Kidney tubule cell (primary cell): ENCODE results near the gene ZBTB7C.

Experiments used
- DNase-seq: peaks from one replicate; pipeline ENCODE4 v3.0.0-alpha.2; 2018; ENCODE audit warnings: low spot score

ZBTB7C gene

GRCh38 chr18:48164701-48165100 lies 244.5 kb downstream of the ZBTB7C start:
- no peak for DNase-seq

GRCh38 chr18:48164116-48164515 lies 245.1 kb downstream of the ZBTB7C start:
- no peak for DNase-seq

GRCh38 chr18:48163738-48164115 lies 245.5 kb downstream of the ZBTB7C start:
- DNase-seq: no peak

- no peak for DNase-seq
Observed at GRCh38 chr18:48162956-48163737, 246.0 kb downstream of the ZBTB7C start.

GRCh38 chr18:48161911-48162698 lies 247.1 kb downstream of the ZBTB7C start:
- DNase-seq: peak; percentile 40

- peak; percentile 78 for DNase-seq
Observed at GRCh38 chr18:48161191-48161910, 247.8 kb downstream of the ZBTB7C start.

GRCh38 chr18:48160622-48161021 lies 248.6 kb downstream of the ZBTB7C start:
- DNase-seq: no peak

- DNase-seq: no peak
Observed at GRCh38 chr18:48159816-48160215, 249.4 kb downstream of the ZBTB7C start.

GRCh38 chr18:48158721-48159120 lies 250.5 kb downstream of the ZBTB7C start:
- no peak for DNase-seq

- DNase-seq: no peak
Observed at GRCh38 chr18:48157956-48158355, 251.2 kb downstream of the ZBTB7C start.

- no peak for DNase-seq
Observed at GRCh38 chr18:48155856-48156255, 253.3 kb downstream of the ZBTB7C start.

- DNase-seq: no peak
Observed at GRCh38 chr18:48154828-48155227, 254.4 kb downstream of the ZBTB7C start.

- DNase-seq: peak; percentile 75
Observed at GRCh38 chr18:48153613-48154481, 255.3 kb downstream of the ZBTB7C start.

- peak; percentile 6 for DNase-seq
Observed at GRCh38 chr18:48152549-48152948, 256.6 kb downstream of the ZBTB7C start.

GRCh38 chr18:48151421-48152065 lies 257.6 kb downstream of the ZBTB7C start:
- no peak for DNase-seq

- no peak for DNase-seq
Observed at GRCh38 chr18:48149020-48149685, 260.0 kb downstream of the ZBTB7C start.

- no peak for DNase-seq
Observed at GRCh38 chr18:48142994-48143393, 266.2 kb downstream of the ZBTB7C start.

- no peak for DNase-seq
Observed at GRCh38 chr18:48142353-48142752, 266.8 kb downstream of the ZBTB7C start.

- DNase-seq: no peak
Observed at GRCh38 chr18:48140731-48141130, 268.5 kb downstream of the ZBTB7C start.
